Ishikawa (cell line): Measurements from ENCODE around the gene DHX40.

Source experiments
- CEBPB ChIP-seq: IDR thresholded peaks from 2 replicates; pipeline ENCODE4 v1.6.1; 2012
- CREB1 ChIP-seq: IDR thresholded peaks from 2 replicates; pipeline ENCODE4 v1.6.1; 2012; ENCODE audit warnings: low read depth
- EGR1 ChIP-seq: IDR thresholded peaks from 2 replicates; pipeline ENCODE4 v1.6.1; 2012
- EP300 ChIP-seq: IDR thresholded peaks from 2 replicates; pipeline ENCODE4 v1.6.1; 2012; ENCODE audit warnings: borderline replicate concordance
- FOXM1 ChIP-seq: IDR thresholded peaks from 2 replicates; pipeline ENCODE4 v1.6.1; 2012; ENCODE audit warnings: low read depth, borderline replicate concordance
- NFIC ChIP-seq: IDR thresholded peaks from 2 replicates; pipeline ENCODE4 v1.6.1; 2012
- RAD21 ChIP-seq: IDR thresholded peaks from 2 replicates; pipeline ENCODE4 v1.6.1; 2012; ENCODE audit warnings: low read depth
- REST ChIP-seq: IDR thresholded peaks from 2 replicates; pipeline ENCODE4 v1.6.1; 2012; ENCODE audit warnings: low read depth, mild to moderate bottlenecking
- TAF1 ChIP-seq: IDR thresholded peaks from 2 replicates; pipeline ENCODE4 v1.6.1; 2012; ENCODE audit warnings: low read depth, mild to moderate bottlenecking
- TCF12 ChIP-seq: IDR thresholded peaks from 2 replicates; pipeline ENCODE4 v1.6.1; 2012; ENCODE audit warnings: low read depth
- TEAD4 ChIP-seq: IDR thresholded peaks from 2 replicates; pipeline ENCODE4 v1.6.1; 2012
- YY1 ChIP-seq: IDR thresholded peaks from 2 replicates; pipeline ENCODE4 v1.6.1; 2012; ENCODE audit warnings: low read depth
- ZBTB7A ChIP-seq: IDR thresholded peaks from 2 replicates; pipeline ENCODE4 v1.6.1; 2012; ENCODE audit warnings: low read depth
- TF ChIP-seq, protein P1 (sequence below): IDR thresholded peaks from 2 replicates; pipeline ENCODE4 v1.6.1; 2012
- TF ChIP-seq, protein P2 (sequence below): IDR thresholded peaks from 2 replicates; pipeline ENCODE4 v1.6.1; 2012

Gene DHX40

DNA sequence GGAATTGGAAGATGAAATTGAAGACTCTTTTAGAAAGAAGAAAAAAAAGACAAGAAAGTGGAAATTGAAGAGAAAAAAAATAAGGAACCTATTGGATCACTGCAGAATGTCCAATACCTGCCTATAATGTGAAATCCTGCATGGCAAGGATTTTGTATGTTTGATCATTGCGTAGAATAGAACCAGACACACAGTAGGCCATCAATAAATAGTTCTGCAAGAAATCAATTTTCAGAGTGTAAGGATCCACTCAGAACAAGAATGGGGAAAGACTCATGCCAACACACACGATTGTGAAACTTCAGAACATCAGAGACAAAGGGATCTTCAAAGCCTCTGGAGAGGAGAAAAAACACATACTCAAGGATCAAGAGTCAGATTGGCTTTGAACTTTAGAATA is 39.7 kb upstream of the DHX40 start:
- TF ChIP-seq TEAD4 (no peak), REST (no peak), FOXM1 (no peak), RAD21 (no peak), EGR1 (no peak), NFIC (no peak), TAF1 (no peak)
- TF ChIP-seq, protein P1, sequence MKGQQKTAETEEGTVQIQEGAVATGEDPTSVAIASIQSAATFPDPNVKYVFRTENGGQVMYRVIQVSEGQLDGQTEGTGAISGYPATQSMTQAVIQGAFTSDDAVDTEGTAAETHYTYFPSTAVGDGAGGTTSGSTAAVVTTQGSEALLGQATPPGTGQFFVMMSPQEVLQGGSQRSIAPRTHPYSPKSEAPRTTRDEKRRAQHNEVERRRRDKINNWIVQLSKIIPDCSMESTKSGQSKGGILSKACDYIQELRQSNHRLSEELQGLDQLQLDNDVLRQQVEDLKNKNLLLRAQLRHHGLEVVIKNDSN, result no peak
- TF ChIP-seq, protein P2, sequence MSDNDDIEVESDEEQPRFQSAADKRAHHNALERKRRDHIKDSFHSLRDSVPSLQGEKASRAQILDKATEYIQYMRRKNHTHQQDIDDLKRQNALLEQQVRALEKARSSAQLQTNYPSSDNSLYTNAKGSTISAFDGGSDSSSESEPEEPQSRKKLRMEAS, result no peak

DNA sequence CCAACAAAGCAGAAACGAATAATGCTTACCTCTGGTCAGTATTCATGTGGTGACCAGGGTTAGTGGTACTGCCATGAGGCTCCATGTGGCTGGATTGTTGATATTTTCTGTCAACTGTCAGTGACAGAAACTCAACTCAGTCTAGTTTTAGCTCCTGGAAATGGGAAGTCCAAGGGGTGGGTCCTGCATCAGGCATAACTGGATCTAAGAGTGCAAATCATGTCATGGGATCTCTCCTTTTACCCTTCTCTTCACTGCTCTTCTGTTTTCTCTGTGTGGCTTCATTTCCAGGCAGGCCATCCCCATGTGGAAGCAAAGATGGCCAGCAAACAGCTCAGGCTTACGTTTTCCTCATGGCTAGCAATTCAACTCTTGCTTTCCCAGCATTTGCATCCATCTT is 39.0 kb upstream of the DHX40 start:
- no peak for TF ChIP-seq TCF12

DNA sequence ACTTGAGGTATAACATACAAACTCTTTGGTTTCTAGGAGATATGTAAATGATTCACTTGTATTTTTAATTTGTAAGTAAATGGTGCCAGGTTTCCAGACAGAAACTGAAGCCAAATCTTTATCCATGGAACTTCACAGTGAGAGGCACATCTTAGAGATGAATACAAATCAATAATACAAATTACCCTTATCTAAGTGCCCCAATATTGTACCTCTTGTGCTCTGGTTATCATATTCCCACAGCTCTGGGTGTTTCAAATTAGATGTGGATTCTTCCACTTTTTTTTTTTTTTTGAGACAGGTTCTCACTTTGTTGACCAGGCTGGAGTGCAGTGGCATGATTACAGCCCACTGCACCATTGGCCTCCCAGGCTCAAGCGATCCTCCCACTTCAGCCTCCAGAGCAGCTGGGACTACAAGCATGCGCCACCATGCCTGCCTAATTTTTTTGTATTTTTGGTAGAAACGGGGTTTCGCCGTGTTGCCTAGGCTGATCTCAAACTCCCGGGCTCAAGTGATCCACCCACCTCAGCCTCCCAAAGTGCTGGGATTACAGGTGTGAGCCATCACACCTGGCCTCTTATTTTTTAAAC is 38.0 kb upstream of the DHX40 start:
- TF ChIP-seq, protein P2, result no peak
- TF ChIP-seq, protein P1, result no peak

GRCh38 chr17:59527931-59528330 is 37.5 kb upstream of the DHX40 start:
- TF ChIP-seq FOXM1 (no peak), RAD21 (no peak), CREB1 (no peak), TEAD4 (no peak)
- TF ChIP-seq, protein P1, result no peak

DNA sequence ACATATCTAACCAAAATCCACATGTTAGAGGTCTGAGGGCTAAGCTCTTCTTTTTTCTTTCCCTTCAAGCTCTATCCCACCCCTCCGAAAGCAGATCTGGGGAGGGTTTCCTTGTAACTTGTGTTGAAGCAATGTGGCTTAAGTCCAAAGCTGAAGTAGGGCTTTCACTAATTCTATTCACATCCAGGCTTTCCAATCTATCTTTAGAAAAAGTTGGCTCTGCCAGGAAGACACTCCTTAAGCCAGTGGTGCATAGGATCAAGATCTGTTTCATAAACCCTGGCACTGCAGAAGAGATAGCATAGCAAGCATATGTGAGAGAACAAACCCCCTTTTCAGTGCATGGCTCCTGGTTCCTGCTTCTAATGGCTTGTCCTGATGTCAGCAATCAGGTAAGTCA is 34.9 kb upstream of the DHX40 start:
- no peak for TF ChIP-seq NFIC
- no peak for TF ChIP-seq TCF12
- TF ChIP-seq RAD21, result no peak
- TF ChIP-seq TEAD4, result no peak
- TF ChIP-seq EP300, result no peak
- no peak for TF ChIP-seq REST
- TF ChIP-seq TAF1, result no peak
- TF ChIP-seq, protein P2, result no peak
- no peak for TF ChIP-seq YY1
- TF ChIP-seq EGR1, result no peak
- no peak for TF ChIP-seq FOXM1
- TF ChIP-seq, protein P1, result no peak
- TF ChIP-seq CEBPB, result no peak
- TF ChIP-seq CREB1, result no peak
- no peak for TF ChIP-seq ZBTB7A

GRCh38 chr17:59533694-59534093 is 31.7 kb upstream of the DHX40 start:
- TF ChIP-seq, protein P2, result no peak
